Measurements from ENCODE around the gene MYO9A. TPM values are rescaled to one million over a fixed set of nuclear protein-coding genes. Genes with fewer than 3 reads are reported as not detected.

The MYO9A gene
- total and polyA plus RNA-seq, 11 donors = 3.2 to 33.9 (median 29.9) TPM

DNA sequence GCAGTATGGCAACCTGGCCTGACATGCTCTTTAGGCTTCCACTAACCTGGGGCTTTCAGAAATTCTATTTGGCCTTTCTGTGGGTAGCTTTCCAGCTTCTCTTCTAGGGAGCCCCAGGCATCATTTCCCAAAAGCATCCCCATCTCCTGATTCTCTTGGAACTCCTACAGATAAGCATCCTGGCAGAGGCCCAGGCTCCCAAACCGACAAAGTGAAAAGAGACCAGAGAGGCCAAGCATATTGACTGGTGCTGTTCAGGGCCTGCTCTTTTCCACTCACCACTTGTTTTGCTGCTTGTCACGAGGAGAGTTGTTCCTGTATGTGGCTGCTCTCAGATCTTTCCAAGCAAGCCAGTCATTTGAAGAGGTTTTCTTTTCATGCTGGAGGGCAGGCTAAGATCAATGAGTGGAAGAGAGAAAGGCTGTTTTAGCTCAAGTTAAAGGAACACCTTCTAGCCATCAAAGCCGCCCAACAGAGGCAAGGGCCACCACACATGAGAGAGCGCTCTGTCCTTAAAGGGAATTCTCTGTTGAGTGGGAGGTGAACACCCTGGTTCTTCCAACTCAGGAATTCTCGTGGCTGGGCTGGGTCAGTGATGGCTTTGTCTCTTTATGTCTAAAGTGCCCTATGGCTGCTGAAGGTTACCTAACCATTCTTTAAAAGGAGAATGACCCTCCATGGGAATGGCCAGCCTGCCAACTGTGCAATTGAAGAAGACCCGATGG, 338.7 kb downstream of the MYO9A start:
- DNase-seq (no peak), ATAC-seq (no peak)
- TF ChIP-seq, protein P1, sequence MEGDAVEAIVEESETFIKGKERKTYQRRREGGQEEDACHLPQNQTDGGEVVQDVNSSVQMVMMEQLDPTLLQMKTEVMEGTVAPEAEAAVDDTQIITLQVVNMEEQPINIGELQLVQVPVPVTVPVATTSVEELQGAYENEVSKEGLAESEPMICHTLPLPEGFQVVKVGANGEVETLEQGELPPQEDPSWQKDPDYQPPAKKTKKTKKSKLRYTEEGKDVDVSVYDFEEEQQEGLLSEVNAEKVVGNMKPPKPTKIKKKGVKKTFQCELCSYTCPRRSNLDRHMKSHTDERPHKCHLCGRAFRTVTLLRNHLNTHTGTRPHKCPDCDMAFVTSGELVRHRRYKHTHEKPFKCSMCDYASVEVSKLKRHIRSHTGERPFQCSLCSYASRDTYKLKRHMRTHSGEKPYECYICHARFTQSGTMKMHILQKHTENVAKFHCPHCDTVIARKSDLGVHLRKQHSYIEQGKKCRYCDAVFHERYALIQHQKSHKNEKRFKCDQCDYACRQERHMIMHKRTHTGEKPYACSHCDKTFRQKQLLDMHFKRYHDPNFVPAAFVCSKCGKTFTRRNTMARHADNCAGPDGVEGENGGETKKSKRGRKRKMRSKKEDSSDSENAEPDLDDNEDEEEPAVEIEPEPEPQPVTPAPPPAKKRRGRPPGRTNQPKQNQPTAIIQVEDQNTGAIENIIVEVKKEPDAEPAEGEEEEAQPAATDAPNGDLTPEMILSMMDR (IDR thresholded peaks at IDR 0.05) = no peak
- no peak for TF ChIP-seq POLR2A (IDR thresholded peaks at IDR 0.05)
- H3K27me3 ChIP-seq = no peaks in the 10 kb centered on the region
- no peaks in the 10 kb centered on the region for H3K9me3 ChIP-seq
- H3K4me3 ChIP-seq = no peak overlapping the region
- 83 to 86% (median 84%) methylated on average over 6 of the region's 6 CpGs for WGBS, 4 donors
- H3K4me1 ChIP-seq = peaks cover 0 to 37% (median 2%) of the 10 kb centered on the region in 12 donors
- H3K36me3 ChIP-seq = peaks cover 0 to 3% (median 0%) of the 10 kb centered on the region in 9 donors
- intact Hi-C loops (cut with DNase I) = no loop called here
- H3K27ac ChIP-seq = peak overlapping the region in 2 of 12 donors; percentile 35 to 55

DNA sequence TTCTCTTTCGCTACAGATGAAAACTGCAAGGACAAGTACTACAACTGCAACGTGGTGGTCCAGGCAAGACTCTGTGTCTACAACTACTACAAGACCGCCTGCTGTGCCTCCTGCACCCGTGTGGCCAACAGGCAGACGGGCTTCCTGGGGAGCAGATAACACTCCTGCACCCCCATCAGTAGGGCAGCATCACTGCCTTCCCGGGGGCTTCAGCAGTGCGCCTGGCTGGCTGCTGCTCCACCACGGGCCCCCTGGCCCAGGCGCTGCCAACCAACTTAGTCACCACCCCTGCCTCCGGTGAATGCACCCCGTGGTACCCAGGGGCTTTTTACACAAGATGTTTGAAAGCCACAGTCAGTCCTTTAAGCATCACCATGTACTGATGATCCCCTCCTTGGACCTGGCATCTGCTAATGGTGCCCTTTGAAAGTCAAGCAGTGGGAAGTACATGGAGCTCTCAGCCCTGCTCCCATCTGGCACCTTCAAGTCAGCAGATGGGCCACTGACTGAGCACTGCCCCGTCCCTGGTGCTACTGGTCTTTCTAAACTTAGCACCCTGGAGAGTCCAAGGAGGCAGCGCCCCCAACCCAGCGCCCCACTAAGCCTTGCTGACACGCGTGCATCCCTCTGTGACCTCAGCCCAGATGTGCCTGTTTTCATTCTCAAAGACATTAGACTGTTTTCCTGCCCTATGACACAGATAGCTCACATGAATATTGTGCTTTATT, 340.6 kb downstream of the MYO9A start:
- Histone ChIP-seq H3K4me3 (no peak overlapping the region), H3K27me3 (no peaks in the 10 kb centered on the region), H3K9me3 (peaks cover 0 to 2% (median 0%) of the 10 kb centered on the region in 12 donors), H3K4me1 (peaks cover 0 to 37% (median 0%) of the 10 kb centered on the region in 12 donors), H3K27ac (no peak overlapping the region), H3K36me3 (peaks cover 0 to 5% (median 0%) of the 10 kb centered on the region in 9 donors)
- WGBS, 4 donors = 82 to 85% (median 83%) methylated on average over 15 to 16 of the region's 16 CpGs
- peak in 3 of 4 donors; percentile 19 to 36 (median 24) for ATAC-seq
- DNase-seq = no peak
- TF ChIP-seq, protein P1 (IDR thresholded peaks at IDR 0.05) = no peak
- TF ChIP-seq POLR2A (IDR thresholded peaks at IDR 0.05) = no peak
- intact Hi-C loops (cut with DNase I) = no loop called here

DNA sequence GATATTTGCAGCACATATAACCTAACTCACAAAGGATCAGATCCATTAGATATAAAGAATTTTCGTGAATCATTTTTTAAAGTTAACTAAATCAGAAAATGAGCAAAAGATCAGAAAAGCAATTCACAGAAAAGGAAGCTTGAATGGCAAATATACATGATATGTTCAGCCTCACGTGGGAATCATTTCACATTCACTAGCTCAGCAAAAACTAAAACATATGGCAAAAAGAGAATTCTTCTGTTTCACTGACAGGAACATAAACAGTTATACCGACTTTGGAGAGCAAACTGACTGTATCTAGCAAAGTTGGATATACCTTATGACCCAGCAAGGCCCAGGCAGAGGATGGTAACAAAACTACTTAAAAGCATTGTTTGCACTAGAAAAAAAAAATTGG, 341.6 kb downstream of the MYO9A start:
- H3K4me3 ChIP-seq = no peak overlapping the region
- DNase-seq (no peak), ATAC-seq (no peak)
- intact Hi-C loops (cut with DNase I) = no loop called here
- TF ChIP-seq, protein P1 (IDR thresholded peaks at IDR 0.05) = no peak
- TF ChIP-seq POLR2A (IDR thresholded peaks at IDR 0.05) = no peak
- H3K27me3 ChIP-seq = no peaks in the 10 kb centered on the region
- H3K27ac ChIP-seq = no peak overlapping the region
- H3K9me3 ChIP-seq = peaks cover 0 to 4% (median 0%) of the 10 kb centered on the region in 12 donors
- peaks cover 0 to 13% (median 7%) of the 10 kb centered on the region in 9 donors for H3K36me3 ChIP-seq
- 78 to 81% (median 80%) methylated on average over 3 of the region's 3 CpGs for WGBS, 4 donors
- H3K4me1 ChIP-seq = peaks cover 0 to 28% (median 0%) of the 10 kb centered on the region in 12 donors

DNA sequence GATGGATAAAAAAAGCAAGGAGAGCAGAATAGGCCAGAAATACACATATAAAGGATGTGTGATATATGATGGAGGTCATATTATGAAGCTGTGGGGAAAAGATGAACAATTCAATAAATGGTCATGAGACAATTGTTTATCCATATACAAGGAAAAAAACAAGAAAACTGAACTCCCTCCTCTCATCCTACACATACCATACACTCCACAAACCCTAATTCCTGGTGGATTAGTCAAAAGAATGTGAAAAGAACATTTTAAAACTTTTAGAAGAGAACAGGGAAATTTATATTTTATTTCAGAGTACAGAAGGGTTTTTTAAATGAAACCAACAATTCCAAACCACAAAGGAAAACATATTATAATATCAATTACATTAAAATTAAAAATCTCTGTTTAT, 342.1 kb downstream of the MYO9A start:
- peaks cover 0 to 18% (median 8%) of the 10 kb centered on the region in 9 donors for H3K36me3 ChIP-seq
- H3K27ac ChIP-seq = no peak overlapping the region
- H3K4me1 ChIP-seq = peaks cover 0 to 25% (median 0%) of the 10 kb centered on the region in 12 donors
- no peak overlapping the region for H3K4me3 ChIP-seq
- no peak for DNase-seq
- no peak for TF ChIP-seq POLR2A (IDR thresholded peaks at IDR 0.05)
- TF ChIP-seq, protein P1 (IDR thresholded peaks at IDR 0.05) = no peak
- peaks cover 0 to 4% (median 0%) of the 10 kb centered on the region in 12 donors for H3K9me3 ChIP-seq
- no peaks in the 10 kb centered on the region for H3K27me3 ChIP-seq
- intact Hi-C loops (cut with DNase I) = no loop called here
- ATAC-seq = no peak

All from heart left ventricle (tissue), 16 donors.